ENCODE data around the gene HSPD1. TPM values are rescaled to one million over a fixed set of nuclear protein-coding genes. Genes with fewer than 3 reads are reported as not detected.

Gene HSPD1
- total RNA-seq, 4 donors from 2014 or later = 75.9 to 149 (median 108) TPM

- Histone ChIP-seq H3K9me3 (no peaks in the 10 kb centered on the region), H3K4me1 (peaks cover 0 to 3% (median 0%) of the 10 kb centered on the region in 4 donors), H3K4me3 (no peak overlapping the region), H3K27me3 (no peaks in the 10 kb centered on the region), H3K36me3 (no peaks in the 10 kb centered on the region), H3K27ac (peak overlapping the region in 2 of 4 donors; percentile 4 to 34)
- TF ChIP-seq EP300 (IDR thresholded peaks at IDR 0.05; ENCODE audit: low read depth) (no peak), POLR2AphosphoS5 (IDR thresholded peaks at IDR 0.05) (no peak), CTCF (IDR thresholded peaks at IDR 0.05) (no peak), POLR2A (IDR thresholded peaks at IDR 0.05) (no peak)
- no peak for DNase-seq
- 73 to 77% methylated on average over 4 to 5 of the region's 5 CpGs for WGBS, 2 donors (ENCODE audit: low coverage in 1 of 2)
- in situ Hi-C loops (cut with MboI; ENCODE audit: low pct_ligation_motif_present in 1 of 4, low pct_unique_long_range_greater_than_20kb in 1 of 4, low sequenced_read_pairs in 3 of 4) = no loop called here
- intact Hi-C loops (cut with DNase I; ENCODE audit: low total_unique reads) = no loop called here
Measured at GRCh38 chr2:197442857-197443256, 56.8 kb downstream of the HSPD1 start.

GRCh38 chr2:197437380-197437779, 62.3 kb downstream of the HSPD1 start:
- intact Hi-C loops (cut with DNase I; ENCODE audit: low total_unique reads) = no loop called here
- peaks cover 6 to 25% (median 18%) of the 10 kb centered on the region in 4 donors for H3K4me1 ChIP-seq
- in situ Hi-C loops (cut with MboI; ENCODE audit: low pct_ligation_motif_present in 1 of 4, low pct_unique_long_range_greater_than_20kb in 1 of 4, low sequenced_read_pairs in 3 of 4) = loop anchor here in 1 of 4 donors (10.0 kb wide), 1 partner anchor 57 kb away; the partner anchor contains the start of gene HSPD1
- DNase-seq = no peak
- no peak overlapping the region for H3K4me3 ChIP-seq
- no peak for TF ChIP-seq CTCF (IDR thresholded peaks at IDR 0.05)
- no peak for TF ChIP-seq POLR2AphosphoS5 (IDR thresholded peaks at IDR 0.05)
- TF ChIP-seq POLR2A (IDR thresholded peaks at IDR 0.05) = no peak
- TF ChIP-seq EP300 (IDR thresholded peaks at IDR 0.05; ENCODE audit: low read depth) = no peak
- no peaks in the 10 kb centered on the region for H3K27me3 ChIP-seq
- H3K27ac ChIP-seq = no peak overlapping the region
- H3K36me3 ChIP-seq = no peaks in the 10 kb centered on the region
- 100% methylated on average over 1 to 2 of the region's 2 CpGs for WGBS, 2 donors (ENCODE audit: low coverage in 1 of 2)
- no peaks in the 10 kb centered on the region for H3K9me3 ChIP-seq

Small RNAs within 50 kb of the gene (small RNA-seq; reads per million reads assigned to genes)
- gene AC020550.1 (0 reads per million in 4 donors), gene RNU6-1029P (0 reads per million in 4 donors)

Other genes starting within 250 kb of the HSPD1 start
- gene ANKRD44, start 189.1 kb downstream of the HSPD1 start, total RNA-seq = 10 to 100 TPM; 13.9 to 46.8 (median 27.5) TPM
- 100 to 1,000 TPM; 282 to 531 (median 394) TPM for gene SF3B1, start 64.8 kb downstream of the HSPD1 start, total RNA-seq
- gene COQ10B, start 46.3 kb downstream of the HSPD1 start, total RNA-seq = 10 to 100 TPM; 10.1 to 80.8 (median 30.7) TPM
- 100 to 1,000 TPM in 2 of 4 donors, 1 to 10 TPM in 2; 3.4 to 151 (median 56.4) TPM for gene HSPE1, start 539 bp upstream of the HSPD1 start, total RNA-seq
- 10 to 100 TPM; 12.3 to 27.9 (median 25.3) TPM for gene MOB4, start 16.2 kb upstream of the HSPD1 start, total RNA-seq
- gene RFTN2, start 175.7 kb upstream of the HSPD1 start, total RNA-seq = 1 to 10 TPM in 2 of 4 donors, under 1 TPM in 1, not detected in 1; 0.80 to 2.6 (median 1.7) TPM
- 10 to 100 TPM in 2 of 4 donors, 1 to 10 TPM in 2; 4.4 to 14.4 (median 7.9) TPM for gene MARS2, start 205.5 kb upstream of the HSPD1 start, total RNA-seq